OCI-LY1 (cell line): Measurements from ENCODE around the gene FERMT1.

Source experiments
- CTCF ChIP-seq: fragments of 200-600 bp; sonication (generic), shearing (Covaris generic); IDR thresholded peaks from 2 replicates; pipeline ENCODE4 v1.5.1; 2017; ENCODE audit warnings: mild to moderate bottlenecking, antibody characterized with exemption, low read length, moderate library complexity, mixed read lengths
- EZH2 ChIP-seq: fragments of 200-600 bp; sonication (generic), shearing (Covaris generic); IDR thresholded peaks from 2 replicates; pipeline ENCODE4 v1.8.0; 2017; ENCODE audit warnings: borderline replicate concordance, mixed run types, mild to moderate bottlenecking, antibody characterized with exemption, low read length, moderate library complexity, mixed read lengths

GRCh38 chr20:6126846-6127245 lies 4.0 kb upstream of the FERMT1 start:
- no peak for TF ChIP-seq CTCF
- no peak for TF ChIP-seq EZH2
